C4-2B (cell line): ENCODE measurements around the gene NT5C.

Experiments
- H3K27ac ChIP-seq: fragments of 450-650 bp; 2 replicates; pipeline ENCODE4 v1.5.1; 2017
- CTCF ChIP-seq: fragments of 450-650 bp; conservative IDR thresholded peaks from 2 replicates; pipeline ENCODE4 v1.5.1; 2017; ENCODE audit warnings: mild to moderate bottlenecking
- ZFX ChIP-seq: fragments of 450-650 bp; IDR thresholded peaks from 2 replicates; pipeline ENCODE4 v1.6.1; 2017

Gene NT5C

GRCh38 chr17:75124819-75125162, 6.8 kb downstream of the NT5C start:
- no peak overlapping the region for H3K27ac ChIP-seq
- no peak for TF ChIP-seq CTCF
- no peak for TF ChIP-seq ZFX

- H3K27ac ChIP-seq: no peak overlapping the region
- TF ChIP-seq ZFX (no peak), CTCF (no peak)
These were observed 7.3 kb downstream of the NT5C start for GRCh38 chr17:75124041-75124818.

GRCh38 chr17:75118307-75118706, 13.2 kb downstream of the NT5C start:
- no peak overlapping the region for H3K27ac ChIP-seq
- TF ChIP-seq ZFX: no peak
- no peak for TF ChIP-seq CTCF

GRCh38 chr17:75116737-75117136, 14.8 kb downstream of the NT5C start:
- TF ChIP-seq ZFX (no peak), CTCF (no peak)
- no peak overlapping the region for H3K27ac ChIP-seq

GRCh38 chr17:75115555-75115954, 16.0 kb downstream of the NT5C start:
- no peak for TF ChIP-seq ZFX
- TF ChIP-seq CTCF: no peak
- H3K27ac ChIP-seq: no peak overlapping the region

GRCh38 chr17:75114552-75115314, 16.8 kb downstream of the NT5C start:
- TF ChIP-seq CTCF (no peak), ZFX (no peak)
- H3K27ac ChIP-seq: peak overlapping the region; percentile 36

- TF ChIP-seq ZFX: no peak
- TF ChIP-seq CTCF: peak; percentile 98
- H3K27ac ChIP-seq: peak overlapping the region; percentile 36
These were observed 17.6 kb downstream of the NT5C start for GRCh38 chr17:75113798-75114551.
